Activated CD8-positive, alpha-beta memory T cell treated with anti-CD3 and anti-CD28 coated beads for 48 hours (primary cell): ENCODE results near the gene MUSK.
"Not testable (repeated sequence)": the region's sequence is repeated elsewhere in the genome, so short reads cannot be mapped to it uniquely, and the experiment has no call there.

Experiments
- DNase-seq, 3 experiments: peaks; one replicate each; pipeline ENCODE4 v3.0.0-alpha.2; 2020; ENCODE audit warnings: low read depth in 2 of 3, low spot score in 2 of 3

MUSK gene

DNA sequence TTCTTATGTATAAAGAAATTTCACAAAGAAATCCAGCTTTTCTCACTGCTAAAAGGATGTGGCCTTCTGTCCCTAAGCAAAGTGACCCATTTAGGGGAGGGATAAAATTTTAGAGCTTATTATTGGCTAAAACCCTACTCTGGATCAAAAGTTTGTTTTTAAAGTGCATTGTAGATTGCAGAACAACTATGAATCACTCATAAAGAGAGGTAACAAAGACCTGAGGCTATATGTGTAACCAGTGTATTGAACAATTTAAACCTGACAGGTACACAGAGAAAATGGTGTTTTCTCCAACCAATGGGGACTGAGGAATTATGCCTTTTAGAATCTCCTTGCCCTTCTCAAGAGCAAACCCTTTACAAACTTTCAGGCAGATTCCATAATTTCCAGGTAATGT lies 86.6 kb downstream of the MUSK start:
- no peak for DNase-seq

- DNase-seq: no peak
Observed at GRCh38 chr9:110758201-110758600, 89.6 kb downstream of the MUSK start.

- no peak for DNase-seq
Observed at GRCh38 chr9:110762783-110763182, 94.2 kb downstream of the MUSK start.

- DNase-seq: no peak
Observed at GRCh38 chr9:110763568-110763967, 95.0 kb downstream of the MUSK start.

DNA sequence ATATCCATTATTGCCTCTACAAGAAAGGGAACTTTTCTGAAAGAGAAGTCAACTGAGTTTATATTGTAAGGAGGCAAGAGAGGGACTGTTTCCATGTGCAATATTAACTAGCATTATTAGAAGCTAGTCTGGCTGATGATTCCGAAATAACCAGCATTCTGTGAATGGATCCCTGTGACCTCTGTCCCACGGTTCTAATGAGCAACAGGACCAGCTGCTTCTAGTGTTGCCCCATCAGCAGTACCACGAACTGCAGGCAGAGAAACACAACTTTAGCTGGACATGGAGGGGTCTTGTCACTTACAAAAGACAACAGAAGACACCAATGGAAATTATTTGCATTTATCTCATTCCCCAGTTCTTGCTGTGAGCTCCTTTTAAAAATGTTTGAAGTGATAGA lies 95.4 kb downstream of the MUSK start:
- DNase-seq: no peak

- no peak for DNase-seq
Observed at GRCh38 chr9:110765926-110766325, 97.3 kb downstream of the MUSK start.

GRCh38 chr9:110767559-110768063 lies 99.0 kb downstream of the MUSK start:
- no peak for DNase-seq

DNA sequence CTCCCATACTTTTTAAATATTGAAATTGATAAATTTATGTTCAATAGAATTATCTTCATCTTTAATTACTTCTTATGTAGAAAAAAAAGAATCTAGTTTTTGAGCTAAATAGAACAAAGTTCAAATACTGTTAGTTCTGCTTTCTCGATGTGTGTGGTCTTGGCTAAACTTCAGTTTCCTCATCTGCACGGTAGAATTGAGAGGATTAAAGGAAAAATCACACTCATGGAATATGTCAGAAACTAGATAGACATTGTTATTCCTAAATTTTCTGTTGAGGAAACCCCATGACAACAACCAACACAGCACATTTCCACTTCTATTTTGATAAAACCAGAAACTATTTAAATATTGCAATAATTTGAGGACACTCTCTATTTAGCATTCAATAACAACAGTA lies 100.3 kb downstream of the MUSK start:
- DNase-seq: no peak

DNA sequence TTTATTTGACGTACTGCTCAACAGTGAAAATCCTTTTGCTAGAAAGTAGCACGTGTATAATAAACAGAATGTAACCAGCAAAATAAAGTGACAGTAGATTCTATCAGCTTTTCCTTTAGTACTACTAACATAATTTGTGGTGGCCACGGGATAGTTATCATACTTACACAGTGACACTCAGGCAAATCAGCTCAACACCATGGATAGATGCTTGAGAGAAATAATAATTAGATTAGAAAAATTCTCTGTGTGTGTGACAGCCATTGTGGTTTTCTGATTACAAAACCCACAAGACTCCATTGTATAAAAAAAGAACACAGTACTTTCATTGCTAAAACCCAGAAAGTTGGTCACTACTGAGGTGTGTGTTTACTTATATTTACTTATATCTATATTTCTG lies 101.1 kb downstream of the MUSK start:
- no peak for DNase-seq

GRCh38 chr9:110775724-110776123 lies 107.1 kb downstream of the MUSK start:
- no peak for DNase-seq

DNA sequence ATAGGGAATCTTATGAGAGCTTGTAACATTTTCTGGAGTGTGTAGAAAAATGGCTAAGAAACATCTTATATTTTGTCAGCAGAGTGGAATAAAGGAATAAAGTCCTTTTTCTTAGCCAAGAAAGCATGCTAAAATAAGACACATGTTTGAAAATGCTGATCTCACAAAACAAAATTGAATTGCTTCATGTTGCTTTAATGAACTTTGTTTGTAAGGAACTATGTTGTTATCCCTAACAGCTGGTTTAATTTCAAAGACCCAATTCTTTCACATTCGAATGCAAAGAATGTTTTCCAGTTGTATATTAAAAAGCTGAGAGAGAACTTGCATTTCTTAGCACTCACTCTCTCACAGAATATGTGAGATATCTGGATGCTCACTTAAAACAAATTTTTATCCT lies 107.6 kb downstream of the MUSK start:
- DNase-seq: no peak

DNA sequence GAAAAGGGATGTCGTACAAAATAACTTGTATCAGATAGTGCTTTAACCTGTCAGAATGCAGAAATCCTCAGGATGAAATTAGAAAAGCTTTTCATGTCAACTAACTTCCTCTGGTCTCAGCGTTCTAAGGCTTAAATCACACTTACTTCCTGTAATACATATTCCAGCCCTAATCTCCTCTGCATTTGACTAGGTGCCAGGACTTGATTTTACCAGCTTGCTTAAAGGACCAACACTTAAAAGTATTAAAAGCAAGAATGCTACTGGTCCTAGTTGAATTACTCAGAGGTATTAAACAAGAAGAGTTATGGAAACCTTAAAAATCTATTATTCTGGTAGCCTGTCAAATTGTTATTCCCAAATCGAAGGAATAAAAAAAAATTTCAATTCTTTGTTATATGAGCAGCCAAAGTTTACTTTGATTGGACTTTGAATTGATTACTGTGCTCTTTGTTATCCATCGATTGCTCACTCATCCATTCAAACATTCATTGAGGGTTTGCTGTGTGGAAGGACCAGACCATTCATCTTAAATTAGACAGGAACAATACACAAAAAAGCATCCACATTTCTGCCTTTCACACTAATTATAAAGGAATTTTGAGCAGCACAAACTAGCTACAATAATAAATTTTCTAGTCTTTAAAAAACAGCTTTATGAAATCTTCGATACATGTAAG lies 108.7 kb downstream of the MUSK start:
- DNase-seq: no peak

- no peak for DNase-seq
Observed at GRCh38 chr9:110777876-110778215, 109.3 kb downstream of the MUSK start.

DNA sequence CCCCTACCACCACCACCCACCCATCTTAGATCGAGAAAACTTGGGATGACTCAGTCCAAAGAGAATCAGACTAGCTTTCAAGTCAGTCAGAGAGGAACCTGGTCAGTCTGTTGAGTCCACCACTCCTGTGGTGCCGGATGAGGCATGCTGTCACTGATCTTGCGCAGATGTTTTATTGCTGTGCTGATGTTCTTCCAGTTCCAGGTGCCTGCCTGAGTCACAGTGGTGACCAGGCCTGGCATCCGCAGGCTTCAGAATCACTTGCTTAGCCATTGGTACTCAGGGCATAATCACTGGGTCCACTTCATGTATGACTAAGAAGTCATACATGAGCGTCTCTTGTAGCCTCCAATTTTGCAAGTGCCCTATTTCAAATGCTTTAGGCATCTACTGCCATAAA lies 114.1 kb downstream of the MUSK start:
- DNase-seq: no peak

DNA sequence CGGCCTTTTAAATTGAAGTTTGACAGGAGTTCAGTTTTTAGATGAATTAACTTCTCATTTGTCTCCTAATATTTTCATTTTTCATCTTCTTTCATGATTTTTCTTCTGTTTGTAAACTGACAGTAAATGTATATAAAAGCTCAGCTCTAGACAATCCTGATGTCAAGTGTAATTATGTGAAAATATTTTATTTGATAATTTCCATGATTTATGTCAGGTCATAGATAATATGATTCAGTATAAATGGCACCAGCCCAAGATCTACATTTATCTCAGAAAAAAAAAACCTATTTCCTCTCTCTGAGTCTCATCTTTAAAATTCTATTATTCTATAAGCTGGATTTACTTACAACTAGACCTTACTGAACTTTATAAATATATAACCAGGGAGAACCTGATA lies 115.7 kb downstream of the MUSK start:
- DNase-seq: no peak

GRCh38 chr9:110785166-110785565 lies 116.6 kb downstream of the MUSK start:
- DNase-seq: no peak

DNA sequence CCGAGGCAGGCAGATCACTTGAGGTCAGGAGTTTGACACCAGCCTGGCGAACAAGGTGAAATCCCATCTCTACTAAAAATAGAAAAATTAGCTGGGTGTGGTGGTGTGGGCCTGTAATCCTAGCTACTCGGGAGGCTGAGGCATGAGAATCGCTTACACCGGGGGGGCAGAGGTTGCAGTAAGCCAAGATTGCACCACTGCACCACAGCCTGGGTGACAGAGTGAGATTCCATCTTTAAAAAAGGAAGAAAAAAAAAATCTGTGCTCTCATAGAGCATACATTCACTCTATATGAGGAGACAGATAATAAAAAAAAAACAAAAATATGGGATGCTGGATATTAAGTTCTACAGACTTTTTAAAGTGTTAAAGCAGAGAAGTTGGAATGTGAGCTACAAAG lies 119.8 kb downstream of the MUSK start:
- DNase-seq: not testable (repeated sequence)

DNA sequence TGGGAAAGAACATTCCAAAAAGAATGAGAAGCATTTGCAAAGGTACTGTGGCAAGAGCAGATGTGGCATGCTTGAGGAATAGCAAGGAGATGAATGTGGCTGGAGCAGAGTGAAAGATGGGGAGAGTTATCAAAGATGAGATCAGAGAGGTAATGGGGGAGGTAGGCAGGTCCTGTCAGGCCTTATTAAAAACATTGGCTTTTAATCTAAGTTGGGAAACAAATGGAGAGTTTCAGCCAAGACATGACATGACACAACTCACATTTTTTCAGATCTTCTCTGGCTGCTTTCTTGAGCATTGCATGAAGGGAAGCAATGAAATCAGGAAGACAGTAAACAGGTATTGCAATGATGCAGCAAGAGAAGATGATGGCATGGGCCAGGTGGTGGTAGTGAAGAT lies 120.3 kb downstream of the MUSK start:
- DNase-seq: no peak

- no peak for DNase-seq
Observed at GRCh38 chr9:110797611-110798010, 129.0 kb downstream of the MUSK start.

DNA sequence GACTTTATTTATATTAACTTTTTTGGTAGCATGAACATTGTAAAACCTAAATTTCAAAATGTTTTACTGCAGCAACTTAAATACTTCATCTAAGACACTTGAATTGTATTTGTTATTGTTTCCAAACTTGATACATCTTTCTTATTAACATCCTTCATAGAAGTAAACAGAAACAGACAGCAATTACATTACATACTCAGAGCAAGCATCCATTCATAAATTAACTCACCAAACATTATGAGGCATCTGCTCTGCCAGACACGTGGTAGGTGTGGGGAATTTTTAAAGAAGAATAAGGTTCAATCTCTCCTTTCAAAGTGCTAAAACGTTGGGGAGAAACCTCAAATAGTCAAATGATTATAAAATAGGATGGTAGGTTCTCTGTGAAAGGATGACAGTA lies 130.8 kb downstream of the MUSK start:
- DNase-seq: no peak

DNA sequence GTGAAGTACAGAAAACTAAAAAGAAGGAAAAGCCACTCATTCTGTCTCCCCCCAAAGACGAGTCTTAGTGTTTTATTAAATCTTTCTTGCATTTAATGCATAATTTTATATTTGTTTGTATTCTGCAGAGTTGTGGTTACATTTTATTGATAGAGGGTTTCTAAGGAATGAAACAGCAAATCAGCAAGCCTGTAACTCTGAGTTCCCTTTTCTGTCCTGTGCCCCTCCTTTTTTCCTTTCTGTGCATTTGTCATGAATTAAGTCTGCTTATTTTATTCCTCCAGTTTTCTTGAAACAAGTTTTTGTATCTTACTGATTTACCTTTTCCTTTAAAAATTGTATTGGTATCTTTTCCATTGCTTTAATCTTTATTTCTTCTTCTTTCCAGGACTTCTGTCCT lies 132.8 kb downstream of the MUSK start:
- no peak for DNase-seq

DNA sequence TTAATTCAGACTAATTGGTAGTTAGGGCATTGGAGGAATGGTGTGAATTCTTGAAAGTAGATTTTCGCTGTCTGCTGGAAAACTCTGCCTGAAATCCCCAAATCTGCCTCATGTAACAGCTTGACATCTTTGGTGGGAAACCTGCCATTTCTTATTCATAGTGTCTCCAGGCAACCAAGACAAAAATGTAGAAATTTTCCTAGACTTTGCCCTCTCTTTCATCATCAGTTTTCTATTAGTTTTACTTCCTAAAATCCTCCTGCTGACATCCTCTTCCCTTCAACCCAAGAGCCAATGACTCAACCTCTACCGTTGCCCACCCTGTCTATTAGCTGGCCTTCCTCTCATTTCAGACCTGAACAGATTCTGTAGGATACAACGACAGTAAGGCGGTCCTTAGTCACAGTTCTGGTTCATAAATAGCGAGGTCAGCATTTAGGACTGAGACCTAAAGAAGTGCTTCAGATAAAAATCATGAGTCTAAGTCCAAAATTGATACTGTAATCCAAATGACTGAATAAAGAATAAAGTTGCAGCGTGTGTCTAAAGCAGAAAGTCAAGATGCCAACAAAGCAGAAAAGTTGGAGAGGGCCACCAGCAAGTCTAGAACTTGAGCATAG lies 133.9 kb downstream of the MUSK start:
- no peak for DNase-seq

- no peak for DNase-seq
Observed at GRCh38 chr9:110807956-110808598, 139.5 kb downstream of the MUSK start.
